NCI-H2107 treated with DMSO at 0.1 percent for 48 hours (cell line): ENCODE results near the gene PCDHGA7.
"Not testable (repeated sequence)": the region's sequence is repeated elsewhere in the genome, so short reads cannot be mapped to it uniquely, and the experiment has no call there.

Experiments used
- DNase-seq: peaks from one replicate; lab custom pipeline; 2025; ENCODE audit not compliant: unreplicated experiment; lab: John Stamatoyannopoulos, UW

Gene PCDHGA7

DNA sequence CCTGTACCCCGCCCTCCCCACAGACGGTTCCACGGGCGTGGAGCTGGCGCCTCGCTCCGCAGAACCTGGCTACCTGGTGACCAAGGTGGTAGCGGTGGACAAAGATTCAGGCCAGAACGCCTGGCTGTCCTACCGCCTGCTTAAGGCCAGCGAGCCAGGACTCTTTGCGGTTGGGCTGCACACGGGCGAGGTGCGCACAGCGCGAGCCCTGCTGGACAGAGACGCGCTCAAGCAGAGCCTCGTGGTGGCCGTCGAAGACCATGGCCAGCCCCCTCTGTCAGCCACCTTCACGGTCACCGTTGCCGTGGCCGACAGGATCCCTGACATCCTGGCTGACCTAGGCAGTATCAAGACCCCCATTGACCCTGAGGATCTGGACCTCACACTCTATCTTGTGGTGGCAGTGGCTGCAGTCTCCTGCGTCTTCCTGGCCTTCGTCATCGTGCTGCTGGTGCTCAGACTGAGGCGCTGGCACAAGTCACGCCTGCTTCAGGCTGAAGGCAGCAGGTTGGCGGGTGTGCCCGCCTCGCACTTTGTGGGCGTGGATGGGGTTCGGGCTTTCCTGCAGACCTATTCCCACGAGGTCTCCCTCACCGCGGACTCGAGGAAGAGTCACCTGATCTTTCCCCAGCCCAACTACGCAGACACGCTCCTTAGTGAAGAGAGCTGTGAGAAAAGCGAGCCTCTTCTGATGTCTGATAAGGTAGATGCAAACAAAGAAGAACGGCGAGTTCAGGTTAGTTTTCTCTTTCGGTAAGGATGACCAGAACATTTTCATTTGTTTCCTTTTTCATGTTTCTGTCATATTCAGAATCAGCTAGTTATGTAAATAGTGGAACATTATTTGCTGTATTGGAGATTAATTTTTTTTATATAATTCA, 16.3 kb upstream of the PCDHGA7 start:
- no peak for DNase-seq

DNA sequence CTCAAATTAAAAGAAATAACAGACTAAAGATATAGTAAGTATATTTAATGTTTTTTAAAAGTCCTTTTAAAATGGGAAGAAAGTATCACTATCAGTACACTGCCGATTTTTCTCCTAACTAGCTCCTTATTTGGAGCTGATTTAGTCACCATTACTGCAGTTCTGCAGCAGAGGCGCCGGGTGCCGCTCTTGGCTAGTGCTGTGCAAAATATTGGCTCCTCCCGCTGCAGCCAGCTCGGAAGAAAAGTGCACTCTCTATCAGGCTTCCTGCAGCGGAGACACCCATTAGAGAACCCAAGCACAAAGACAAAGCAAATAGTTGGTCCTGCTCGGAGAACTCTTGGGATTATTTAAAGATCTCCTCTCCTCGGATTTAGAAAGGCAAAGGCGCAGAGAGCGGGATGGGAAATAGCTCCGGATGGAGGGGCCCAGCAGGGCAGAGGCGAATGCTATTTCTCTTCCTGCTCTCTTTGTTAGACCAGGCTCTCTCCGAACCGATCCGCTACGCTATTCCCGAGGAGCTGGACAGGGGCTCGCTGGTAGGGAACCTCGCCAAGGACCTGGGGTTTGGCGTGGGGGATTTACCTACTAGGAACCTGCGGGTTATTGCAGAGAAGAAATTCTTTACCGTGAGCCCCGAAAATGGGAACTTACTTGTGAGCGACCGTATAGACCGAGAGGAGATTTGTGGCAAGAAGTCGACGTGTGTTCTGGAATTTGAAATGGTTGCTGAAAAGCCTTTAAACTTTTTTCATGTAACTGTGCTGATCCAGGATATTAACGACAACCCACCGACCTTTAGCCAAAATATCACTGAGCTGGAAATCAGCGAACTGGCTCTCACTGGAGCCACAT, 12.3 kb upstream of the PCDHGA7 start, which contains the start of gene PCDHGB3:
Gene PCDHGB3, plus strand, starts transcription at position 249 of the 855 bp plus-strand sequence. Its CDS starts 153 bp downstream, at position 402.
- no peak for DNase-seq

DNA sequence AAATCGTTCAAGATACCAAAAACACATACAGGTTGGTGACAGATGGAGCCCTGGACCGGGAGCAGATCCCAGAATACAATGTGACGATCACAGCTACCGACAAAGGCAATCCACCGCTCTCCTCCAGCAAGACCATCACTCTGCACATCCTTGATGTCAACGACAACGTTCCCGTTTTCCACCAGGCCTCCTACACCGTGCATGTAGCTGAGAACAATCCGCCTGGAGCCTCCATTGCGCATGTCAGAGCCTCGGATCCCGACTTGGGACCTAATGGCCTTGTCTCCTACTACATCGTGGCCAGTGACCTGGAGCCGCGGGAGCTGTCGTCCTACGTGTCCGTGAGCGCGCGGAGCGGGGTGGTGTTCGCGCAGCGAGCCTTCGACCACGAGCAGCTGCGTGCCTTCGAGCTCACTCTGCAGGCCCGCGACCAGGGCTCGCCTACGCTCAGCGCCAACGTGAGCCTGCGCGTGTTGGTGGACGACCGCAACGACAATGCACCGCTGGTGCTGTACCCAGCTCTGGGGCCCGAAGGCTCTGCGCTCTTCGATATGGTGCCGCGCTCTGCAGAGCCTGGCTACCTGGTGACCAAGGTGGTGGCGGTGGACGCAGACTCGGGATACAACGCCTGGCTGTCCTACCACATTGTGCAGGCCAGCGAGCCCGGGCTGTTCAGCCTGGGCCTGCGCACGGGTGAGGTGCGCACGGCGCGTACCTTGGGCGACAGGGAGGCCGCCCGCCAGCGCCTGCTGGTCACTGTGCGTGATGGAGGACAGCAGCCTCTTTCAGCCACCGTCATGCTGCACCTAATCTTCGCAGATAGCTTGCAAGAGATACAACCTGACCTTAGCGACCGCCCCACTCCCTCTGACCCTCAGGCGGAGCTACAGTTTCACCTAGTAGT, 10.7 kb upstream of the PCDHGA7 start:
- DNase-seq = no peak

DNA sequence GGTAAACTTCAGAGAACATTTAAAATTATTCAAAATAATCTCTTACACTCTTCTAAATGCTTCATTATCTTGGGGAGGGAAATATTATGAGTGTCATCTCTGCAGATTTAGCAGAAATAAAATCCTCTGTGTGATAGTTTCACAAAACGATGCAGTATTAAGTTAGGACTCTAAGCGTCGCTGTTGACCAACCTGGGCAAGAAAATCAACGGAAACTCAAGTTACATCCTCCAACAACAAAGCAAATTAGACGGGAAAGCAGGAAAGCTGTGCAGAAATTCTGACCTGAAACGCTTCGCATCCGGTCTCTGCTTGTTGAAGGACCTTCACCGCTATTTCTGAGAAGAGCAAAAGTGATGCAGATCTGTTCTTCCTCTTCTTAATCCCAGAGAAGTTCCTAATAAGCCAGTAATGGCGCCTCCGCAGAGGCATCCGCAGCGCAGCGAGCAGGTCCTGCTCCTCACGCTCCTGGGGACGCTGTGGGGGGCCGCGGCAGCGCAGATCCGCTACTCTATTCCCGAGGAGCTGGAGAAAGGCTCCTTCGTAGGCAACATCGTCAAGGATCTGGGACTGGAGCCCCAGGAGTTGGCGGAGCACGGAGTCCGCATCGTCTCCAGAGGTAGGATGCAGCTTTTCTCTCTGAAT, 8.7 kb upstream of the PCDHGA7 start, which contains the start of gene PCDHGA6:
Gene PCDHGA6, plus strand, starts transcription at position 219 of the 645 bp plus-strand sequence. Its CDS starts 193 bp downstream, at position 412.
- no peak for DNase-seq

DNA sequence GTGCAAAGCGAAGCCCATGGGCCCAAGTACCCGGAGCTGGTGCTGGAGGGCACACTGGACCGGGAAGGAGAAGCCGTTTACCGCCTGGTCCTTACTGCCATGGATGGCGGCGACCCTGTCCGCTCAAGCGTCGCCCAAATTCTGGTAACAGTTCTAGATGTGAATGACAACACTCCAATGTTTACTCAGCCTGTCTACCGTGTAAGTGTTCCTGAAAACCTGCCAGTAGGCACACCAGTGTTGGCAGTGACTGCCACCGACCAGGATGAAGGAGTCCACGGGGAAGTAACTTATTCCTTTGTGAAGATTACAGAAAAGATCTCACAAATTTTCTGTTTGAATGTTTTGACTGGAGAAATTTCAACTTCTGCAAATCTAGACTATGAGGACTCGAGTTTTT, 7.9 kb upstream of the PCDHGA7 start:
- no peak for DNase-seq

DNA sequence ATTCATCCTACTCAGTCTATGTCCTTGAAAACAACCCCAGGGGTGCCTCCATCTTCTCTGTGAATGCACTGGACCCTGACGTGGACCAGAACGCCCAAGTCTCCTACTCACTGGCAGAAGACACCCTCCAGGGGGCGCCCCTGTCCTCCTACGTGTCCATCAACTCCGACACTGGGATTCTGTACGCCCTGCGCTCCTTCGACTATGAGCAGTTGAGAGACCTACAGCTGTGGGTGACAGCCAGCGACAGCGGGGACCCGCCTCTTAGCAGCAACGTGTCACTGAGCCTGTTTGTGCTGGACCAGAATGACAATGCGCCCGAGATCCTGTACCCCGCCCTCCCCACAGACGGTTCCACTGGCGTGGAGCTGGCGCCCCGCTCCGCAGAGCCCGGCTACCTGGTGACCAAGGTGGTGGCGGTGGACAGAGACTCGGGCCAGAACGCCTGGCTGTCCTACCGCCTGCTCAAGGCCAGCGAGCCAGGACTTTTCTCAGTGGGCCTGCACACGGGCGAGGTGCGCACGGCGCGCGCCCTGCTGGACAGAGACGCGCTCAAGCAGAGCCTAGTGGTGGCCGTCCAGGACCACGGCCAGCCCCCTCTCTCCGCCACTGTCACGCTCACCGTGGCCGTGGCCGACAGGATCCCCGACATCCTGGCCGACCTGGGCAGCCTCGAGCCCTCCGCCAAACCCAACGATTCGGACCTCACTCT, 6.9 kb upstream of the PCDHGA7 start:
- DNase-seq = not testable (repeated sequence)

DNA sequence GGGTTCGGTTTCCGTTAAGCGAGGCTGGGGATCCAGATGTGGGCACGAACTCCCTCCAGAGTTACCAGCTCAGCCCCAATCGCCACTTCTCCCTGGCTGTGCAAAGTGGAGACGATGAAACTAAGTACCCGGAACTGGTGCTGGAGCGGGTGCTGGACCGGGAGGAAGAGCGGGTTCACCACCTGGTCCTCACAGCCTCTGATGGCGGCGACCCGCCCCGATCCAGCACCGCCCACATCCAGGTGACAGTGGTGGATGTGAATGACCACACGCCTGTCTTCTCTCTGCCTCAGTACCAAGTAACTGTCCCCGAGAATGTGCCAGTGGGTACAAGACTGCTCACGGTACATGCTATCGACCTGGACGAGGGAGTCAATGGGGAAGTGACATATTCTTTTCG, 803 bp downstream of the PCDHGA7 start:
- no peak for DNase-seq

DNA sequence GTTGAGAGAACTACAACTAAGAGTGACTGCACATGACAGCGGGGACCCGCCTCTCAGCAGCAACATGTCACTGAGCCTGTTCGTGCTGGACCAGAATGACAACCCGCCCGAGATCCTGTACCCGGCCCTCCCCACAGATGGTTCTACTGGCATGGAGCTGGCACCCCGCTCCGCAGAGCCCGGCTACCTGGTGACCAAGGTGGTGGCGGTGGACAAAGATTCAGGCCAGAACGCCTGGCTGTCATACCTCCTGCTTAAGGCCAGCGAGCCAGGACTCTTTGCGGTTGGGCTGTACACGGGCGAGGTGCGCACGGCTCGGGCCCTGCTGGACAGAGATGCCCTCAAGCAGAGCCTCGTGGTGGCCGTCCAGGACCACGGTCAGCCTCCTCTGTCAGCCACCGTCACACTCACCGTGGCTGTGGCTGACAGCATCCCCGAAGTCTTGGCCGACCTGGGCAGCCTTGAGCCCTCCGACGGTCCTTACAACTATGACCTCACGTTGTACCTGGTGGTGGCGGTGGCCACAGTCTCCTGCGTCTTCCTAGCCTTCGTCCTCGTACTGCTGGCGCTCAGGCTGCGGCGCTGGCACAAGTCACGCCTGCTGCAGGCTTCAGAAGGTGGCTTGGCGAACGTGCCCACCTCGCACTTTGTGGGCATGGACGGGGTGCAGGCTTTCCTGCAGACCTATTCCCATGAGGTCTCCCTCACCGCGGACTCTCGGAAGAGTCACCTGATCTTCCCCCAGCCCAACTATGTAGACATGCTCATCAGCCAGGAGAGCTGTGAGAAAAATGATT, 2.1 kb downstream of the PCDHGA7 start:
- no peak for DNase-seq

DNA sequence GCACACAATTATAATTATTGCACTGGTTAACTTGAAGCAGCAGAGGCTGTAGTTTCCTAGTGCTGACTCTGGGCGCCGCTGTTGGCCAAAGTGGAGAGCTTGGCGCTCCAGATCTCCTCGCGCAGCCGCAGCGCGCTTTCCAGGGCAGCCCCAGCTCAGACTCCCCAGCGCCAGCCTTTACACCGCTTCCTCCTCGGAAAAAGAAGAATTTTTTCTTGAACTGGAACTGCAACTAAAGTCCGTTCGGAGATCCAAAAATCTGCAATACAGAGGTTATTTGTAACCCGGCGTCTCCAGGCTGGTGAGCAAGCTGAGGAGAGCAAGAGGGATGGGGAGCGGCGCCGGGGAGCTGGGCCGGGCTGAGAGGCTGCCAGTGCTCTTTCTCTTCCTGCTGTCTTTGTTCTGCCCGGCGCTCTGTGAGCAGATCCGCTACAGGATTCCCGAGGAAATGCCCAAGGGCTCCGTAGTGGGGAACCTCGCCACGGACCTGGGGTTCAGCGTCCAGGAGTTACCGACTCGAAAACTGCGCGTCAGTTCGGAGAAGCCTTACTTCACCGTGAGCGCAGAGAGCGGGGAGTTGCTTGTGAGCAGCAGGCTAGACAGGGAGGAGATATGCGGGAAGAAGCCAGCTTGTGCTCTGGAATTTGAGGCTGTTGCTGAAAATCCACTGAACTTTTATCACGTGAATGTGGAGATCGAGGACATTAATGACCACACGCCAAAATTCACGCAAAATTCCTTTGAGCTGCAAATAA, 5.2 kb downstream of the PCDHGA7 start, which contains the start of gene PCDHGB4:
Gene PCDHGB4, plus strand, starts transcription at position 142 of the 755 bp plus-strand sequence. Its CDS starts 187 bp downstream, at position 329.
- DNase-seq = not testable (repeated sequence)

DNA sequence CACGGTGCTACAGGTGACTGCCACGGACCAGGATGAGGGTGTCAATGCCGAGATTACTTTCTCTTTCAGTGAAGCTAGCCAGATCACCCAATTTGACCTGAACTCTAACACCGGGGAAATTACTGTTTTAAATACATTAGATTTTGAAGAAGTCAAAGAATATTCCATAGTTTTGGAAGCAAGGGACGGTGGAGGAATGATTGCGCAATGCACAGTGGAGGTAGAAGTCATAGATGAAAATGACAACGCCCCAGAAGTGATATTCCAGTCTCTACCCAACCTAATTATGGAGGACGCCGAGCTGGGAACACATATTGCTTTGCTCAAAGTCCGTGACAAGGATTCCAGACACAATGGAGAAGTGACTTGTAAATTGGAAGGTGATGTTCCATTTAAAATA, 6.1 kb downstream of the PCDHGA7 start:
- no peak for DNase-seq

DNA sequence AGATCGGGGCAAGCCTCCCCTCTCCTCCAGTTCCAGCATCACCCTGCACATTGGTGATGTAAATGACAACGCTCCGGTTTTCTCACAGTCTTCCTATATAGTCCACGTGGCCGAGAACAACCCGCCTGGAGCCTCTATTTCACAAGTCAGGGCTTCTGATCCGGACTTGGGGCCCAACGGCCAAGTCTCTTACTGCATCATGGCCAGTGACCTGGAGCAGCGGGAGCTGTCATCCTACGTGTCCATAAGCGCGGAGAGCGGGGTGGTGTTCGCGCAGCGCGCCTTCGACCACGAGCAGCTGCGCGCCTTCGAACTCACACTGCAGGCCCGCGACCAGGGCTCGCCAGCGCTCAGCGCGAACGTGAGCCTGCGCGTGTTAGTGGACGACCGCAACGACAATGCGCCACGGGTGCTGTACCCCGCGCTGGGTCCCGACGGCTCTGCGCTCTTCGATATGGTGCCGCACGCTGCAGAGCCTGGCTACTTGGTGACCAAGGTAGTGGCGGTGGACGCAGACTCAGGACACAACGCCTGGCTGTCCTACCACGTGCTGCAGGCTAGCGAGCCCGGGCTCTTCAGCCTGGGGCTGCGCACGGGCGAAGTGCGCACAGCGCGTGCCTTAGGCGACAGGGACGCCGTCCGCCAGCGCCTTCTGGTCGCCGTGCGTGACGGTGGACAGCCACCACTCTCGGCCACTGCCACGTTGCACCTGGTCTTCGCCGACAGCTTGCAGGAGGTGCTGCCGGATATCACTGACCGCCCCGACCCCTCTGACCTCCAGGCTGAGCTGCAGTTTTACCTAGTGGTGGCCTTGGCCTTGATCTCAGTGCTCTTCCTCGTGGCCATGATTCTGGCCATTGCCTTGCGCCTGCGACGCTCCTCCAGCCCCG, 6.9 kb downstream of the PCDHGA7 start:
- no peak for DNase-seq

DNA sequence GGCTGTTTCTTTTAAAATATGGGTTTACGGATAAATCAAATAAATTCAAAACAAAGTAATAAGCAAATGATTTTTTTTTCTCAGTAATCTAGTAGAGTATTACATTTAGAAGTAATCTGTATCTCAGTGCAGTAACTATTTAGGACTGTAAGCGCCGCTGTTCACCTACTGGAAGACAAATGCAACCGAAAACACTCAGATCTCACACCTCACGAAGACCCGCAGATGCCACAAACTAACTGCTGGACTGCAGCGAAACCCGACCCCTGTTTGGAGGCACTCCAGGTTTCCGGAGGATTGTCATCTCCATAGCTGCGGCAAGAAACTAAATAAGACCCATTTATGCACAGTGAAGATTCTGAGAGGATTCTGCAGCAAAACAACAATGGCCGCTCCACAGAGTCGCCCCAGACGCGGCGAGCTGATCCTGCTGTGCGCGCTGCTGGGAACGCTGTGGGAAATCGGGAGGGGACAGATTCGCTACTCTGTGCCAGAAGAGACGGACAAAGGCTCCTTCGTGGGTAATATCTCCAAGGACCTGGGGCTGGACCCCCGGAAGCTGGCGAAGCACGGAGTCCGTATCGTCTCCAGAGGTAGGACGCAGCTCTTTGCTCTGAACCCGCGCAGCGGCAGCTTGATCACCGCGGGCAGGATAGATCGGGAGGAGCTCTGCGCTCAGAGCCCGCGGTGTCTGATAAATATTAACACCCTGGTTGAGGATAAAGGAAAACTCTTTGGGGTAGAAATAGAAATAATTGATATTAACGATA, 10.1 kb downstream of the PCDHGA7 start, which contains the start of gene PCDHGA8:
Gene PCDHGA8, plus strand, starts transcription at position 205 of the 770 bp plus-strand sequence. Its CDS starts 181 bp downstream, at position 386.
- DNase-seq = no peak

DNA sequence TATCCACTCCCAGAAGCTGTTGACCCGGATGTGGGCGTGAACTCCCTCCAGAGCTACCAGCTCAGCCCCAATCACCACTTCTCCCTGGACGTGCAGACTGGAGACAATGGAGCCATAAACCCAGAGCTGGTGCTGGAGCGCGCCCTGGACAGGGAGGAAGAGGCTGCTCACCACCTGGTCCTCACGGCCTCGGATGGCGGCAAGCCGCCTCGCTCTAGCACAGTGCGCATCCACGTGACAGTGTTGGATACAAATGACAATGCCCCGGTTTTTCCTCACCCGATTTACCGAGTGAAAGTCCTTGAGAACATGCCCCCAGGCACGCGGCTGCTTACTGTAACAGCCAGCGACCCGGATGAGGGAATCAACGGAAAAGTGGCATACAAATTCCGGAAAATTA, 10.7 kb downstream of the PCDHGA7 start:
- DNase-seq = no peak

DNA sequence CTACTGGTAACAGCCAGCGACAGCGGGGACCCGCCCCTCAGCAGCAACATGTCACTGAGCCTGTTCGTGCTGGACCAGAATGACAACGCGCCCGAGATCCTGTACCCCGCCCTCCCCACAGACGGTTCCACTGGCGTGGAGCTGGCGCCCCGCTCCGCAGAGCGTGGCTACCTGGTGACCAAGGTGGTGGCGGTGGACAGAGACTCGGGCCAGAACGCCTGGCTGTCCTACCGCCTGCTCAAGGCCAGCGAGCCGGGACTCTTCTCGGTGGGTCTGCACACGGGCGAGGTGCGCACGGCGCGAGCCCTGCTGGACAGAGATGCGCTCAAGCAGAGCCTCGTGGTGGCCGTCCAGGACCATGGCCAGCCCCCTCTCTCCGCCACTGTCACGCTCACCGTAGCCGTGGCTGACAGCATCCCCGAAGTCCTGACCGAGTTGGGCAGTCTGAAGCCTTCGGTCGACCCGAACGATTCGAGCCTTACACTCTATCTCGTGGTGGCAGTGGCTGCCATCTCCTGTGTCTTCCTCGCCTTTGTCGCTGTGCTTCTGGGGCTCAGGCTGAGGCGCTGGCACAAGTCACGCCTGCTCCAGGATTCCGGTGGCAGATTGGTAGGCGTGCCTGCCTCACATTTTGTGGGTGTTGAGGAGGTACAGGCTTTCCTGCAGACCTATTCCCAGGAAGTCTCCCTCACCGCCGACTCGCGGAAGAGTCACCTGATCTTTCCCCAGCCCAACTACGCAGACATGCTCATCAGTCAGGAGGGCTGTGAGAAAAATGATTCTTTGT, 12.1 kb downstream of the PCDHGA7 start:
- DNase-seq = not testable (repeated sequence)
